Stimulated activated CD4-positive, alpha-beta T cell treated with anti-CD3 and anti-CD28 coated beads, Interleukin-15, amount 100 ng/mL, for 24 hours (primary cell): Measurements from ENCODE around the gene SELPLG.
"Not testable (repeated sequence)": the region's sequence is repeated elsewhere in the genome, so short reads cannot be mapped to it uniquely, and the experiment has no call there.

Experiments
- DNase-seq: peaks from one replicate; pipeline ENCODE4 v3.0.0-alpha.2; 2020

The SELPLG gene

GRCh38 chr12:108586306-108586705, 47.4 kb downstream of the SELPLG start:
- DNase-seq = no peak

DNA sequence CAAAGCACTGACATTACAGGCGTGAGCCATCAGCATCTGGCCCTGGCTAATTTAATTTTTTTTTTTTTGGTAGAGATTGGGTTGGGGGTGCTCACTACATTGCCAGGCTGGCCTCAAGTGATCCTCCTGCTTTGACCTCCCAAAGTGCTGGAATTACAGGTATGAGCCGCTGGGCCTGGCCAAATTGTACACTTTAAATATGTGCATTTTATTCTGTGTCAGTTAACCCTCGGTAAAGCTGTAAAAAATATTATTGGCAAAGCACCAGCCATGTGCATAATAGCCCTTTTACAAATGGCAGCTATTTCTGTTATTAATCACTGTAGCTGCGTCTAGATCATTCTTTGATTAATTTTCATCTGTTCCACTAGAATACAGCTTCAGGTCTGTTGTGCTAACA, 47.8 kb downstream of the SELPLG start:
- no peak for DNase-seq

DNA sequence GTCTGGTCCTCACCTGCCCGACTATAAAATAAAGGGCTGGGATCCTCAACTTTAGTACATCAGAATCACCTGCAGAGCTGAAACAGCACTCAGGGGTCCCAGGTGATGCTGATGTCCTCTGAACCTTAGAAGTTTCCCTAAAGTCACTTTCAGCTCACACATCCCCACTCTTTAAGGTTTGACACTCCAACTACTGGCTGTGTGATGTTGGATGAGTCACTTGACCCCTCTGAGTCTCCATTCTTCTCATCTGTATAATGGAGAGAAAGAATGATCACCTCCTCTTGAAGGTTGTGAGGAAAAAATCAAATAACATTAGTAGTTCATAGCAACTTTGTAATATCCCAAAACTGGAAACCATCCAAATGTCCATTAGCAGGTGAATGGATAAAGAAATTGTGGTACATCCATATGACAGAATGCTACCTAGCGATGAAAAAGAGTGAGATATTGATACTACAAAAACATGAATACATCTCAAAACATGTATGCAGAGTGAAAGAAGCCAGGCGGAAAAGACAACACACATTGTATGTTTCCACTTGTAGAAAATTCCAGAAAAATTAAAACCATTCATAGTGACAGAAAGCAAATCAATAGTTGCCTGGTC, 49.1 kb downstream of the SELPLG start:
- no peak for DNase-seq

GRCh38 chr12:108583991-108584390, 49.7 kb downstream of the SELPLG start:
- no peak for DNase-seq

DNA sequence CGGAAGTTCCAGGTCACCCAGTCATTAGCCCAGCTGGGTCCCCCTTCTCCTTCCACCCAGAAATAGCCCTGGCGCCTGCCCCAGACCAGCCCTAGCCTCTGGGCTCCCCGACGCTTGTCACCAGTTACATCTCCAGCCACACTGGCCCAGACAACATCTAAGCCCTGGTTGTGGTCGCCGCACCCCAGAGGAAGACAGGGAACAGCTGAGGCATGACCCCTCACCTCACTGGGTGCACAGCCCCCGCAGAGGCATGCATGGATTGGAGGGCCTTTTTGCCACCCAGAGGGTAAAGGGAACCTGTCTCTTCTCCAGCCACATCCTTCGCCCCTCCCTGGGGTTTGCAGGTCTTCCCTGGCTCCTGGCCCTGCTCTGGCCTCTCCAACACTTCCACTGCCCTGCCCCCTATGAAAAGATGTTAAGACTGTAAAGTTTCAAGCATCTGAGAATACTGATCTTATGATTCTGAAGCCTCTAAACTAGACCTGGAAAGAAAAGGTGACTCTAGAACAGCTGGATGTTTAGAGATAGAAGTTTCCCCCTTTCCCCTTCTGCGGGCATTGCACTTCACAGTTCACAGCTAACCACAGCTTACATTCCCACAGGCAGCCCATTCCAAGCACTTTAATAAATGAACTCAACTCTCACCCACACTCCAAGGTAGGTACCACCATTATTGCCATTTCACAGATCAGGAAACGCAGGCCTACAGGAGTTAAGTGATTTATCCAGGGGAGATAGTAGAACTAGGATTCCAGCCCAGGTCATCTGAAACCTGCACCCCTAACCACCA, 50.5 kb downstream of the SELPLG start:
- no peak for DNase-seq

DNA sequence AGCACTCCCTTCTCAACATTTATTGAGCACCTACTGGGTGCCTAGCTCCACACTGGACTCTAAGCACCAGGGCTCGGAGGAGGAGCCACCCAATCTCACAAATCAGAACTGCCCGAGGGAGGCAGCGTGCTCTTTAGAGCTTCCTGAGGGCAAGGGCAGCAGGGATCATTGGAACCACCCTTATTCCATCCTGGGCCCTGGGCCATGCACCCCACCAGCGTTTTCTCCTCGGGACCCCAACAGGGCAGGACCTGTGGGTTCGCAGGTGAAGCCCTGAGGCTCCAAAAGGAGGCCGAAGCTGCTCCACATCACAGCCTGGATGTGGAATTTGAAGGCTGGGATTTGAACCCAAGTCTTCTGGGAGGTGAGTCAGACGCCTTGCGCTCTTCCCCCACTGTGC, 51.2 kb downstream of the SELPLG start:
- DNase-seq = no peak

DNA sequence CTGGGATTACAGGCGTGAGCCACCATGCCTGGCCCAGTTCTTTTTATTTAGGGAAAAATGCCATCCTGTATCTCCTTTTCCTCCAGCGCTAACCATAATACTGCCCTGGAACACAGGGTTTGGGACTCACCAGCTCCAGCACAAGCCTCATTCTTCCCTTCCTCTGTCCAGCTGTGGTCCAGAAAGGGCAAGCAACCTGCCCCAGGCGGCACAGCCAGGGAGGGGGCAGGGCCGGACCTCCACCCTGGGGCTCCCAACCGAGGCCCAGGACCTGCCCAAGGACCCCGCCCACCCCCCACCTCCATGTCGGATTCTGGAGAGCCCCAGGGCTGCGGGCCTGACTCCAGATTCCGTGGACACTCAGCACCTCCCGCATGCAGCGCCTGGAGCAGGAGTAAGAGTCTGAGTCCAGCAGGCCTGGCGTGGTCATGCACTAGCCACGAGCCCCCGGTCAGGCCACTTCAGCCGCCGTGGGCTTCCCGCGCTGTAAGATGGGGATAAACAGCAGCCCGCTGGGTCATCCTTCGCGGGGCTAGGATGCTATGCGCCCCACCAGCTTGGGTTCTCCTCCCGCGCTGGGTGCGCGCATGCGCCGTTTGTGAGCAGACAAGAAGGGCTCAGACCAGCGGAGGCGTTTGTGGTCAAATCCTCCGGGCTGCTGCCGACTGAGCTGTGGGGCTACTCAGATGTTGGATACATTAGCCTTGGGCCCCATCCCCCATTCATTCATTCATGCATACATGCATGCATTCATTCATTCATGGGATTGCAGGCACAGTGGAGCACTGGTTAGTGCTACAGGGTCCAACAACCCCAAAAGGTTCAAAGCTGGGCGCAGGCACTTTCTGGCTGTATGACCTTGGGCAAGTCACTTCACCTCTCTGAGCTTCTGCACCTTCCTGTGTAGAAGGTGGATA, 52.1 kb downstream of the SELPLG start:
- DNase-seq = no peak

GRCh38 chr12:108580531-108580930, 53.2 kb downstream of the SELPLG start:
- no peak for DNase-seq

DNA sequence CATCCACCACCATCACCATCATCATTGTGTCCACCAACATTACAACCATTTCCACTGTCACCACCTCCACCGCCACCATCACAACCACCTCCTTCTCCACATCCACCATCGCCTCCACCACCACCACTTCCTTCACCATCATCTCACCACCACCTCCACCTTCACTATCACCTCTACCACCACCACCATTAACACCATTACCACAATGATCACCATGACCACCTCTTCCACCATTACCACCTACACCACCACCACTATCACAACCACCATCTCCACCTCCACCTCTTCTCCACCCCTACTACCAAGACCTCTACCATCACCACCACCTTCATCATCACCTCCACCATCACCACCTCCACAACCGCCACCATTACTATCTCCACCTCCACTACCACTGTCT, 54.9 kb downstream of the SELPLG start:
- no peak for DNase-seq

GRCh38 chr12:108578264-108578663, 55.4 kb downstream of the SELPLG start:
- DNase-seq = no peak

DNA sequence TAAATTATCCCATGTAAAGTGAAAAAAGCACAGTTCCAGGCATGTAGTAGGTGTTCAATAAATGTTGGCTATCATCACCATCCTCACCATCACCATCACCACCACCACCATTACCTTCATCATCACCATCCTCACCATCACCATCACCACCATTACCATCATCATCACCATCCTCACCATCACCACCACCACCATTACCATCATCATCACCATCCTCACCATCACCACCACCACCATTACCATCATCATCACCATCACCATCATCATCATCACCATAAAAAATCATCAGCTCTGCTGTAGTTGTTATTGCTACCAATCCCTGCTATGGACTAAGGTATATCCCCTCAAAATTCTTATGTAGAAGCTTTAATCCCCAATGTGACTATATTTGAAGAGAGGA, 56.2 kb downstream of the SELPLG start:
- no peak for DNase-seq

GRCh38 chr12:108576660-108577234, 56.9 kb downstream of the SELPLG start:
- DNase-seq = no peak

DNA sequence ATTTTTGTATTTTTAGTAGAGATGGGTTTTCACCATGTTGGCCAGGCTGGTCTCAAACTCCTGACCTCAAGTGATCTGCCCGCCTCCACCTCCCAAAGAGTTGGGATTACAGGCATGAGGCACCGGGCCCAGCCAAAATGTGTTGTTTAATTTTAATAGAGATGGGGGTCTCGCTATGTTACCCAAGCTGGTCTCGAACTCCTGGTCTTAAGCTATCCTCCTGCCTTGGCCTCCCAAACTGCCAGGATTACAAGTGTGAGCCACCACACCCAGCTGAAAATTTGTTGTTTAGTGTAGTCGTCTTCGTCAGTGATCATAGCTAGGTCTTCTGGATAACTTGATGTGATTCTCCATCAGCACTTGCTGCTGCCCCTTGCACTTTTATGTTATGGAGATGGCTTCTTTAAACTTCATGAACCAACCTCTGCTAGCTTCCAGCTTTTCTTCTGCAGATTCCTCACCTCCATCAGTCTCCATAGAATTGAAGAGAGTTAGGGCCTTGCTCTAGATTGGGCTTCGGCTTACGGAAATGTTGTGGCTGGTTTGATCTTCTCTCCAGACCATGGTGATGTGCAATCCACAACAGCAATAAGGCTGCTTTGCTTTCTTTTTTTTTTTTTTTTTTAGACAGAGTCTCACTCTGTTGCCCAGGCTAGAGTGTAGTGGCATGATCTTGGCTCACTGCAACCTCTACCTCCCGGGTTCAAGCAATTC, 58.3 kb downstream of the SELPLG start:
- no peak for DNase-seq

- DNase-seq = not testable (repeated sequence)
These were observed 59.4 kb downstream of the SELPLG start for GRCh38 chr12:108574276-108574675.

- peak; percentile 48 for DNase-seq
These were observed 60.4 kb downstream of the SELPLG start for GRCh38 chr12:108573317-108573716.

DNA sequence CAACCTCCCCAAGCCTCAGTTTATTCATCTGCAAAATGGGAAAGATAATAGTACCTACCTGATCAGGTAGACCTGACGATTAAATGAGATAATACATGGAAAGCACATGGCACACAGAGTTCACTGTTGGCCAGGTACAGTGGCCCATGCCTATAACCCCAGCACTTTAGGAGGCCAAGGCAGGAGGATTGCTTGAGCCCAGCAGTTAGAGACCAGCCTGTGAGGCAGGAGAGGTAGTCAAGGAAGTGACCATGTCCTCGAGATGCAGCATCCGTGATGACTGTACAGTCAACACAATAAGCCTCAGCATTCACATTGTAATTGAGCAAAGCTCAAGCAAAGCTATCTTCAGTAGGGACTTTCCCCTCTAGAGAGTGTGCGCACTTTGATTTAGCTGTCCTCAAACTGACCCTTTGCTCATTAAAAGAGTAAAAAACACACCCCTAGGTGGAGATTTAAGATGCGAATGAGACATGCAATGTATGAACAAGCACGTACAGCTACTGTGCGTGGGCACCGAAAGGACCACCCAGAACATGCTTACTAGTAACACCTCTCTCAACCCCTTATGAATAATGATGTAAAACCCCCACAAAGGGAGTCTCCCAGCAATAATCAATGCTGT, 61.4 kb downstream of the SELPLG start:
- DNase-seq = no peak
